Heart right ventricle (tissue), 16 donors: ENCODE data around the gene SSC5D. TPM values are rescaled to one million over a fixed set of nuclear protein-coding genes. Genes with fewer than 3 reads are reported as not detected.

Experiments used
- ATAC-seq, 8 donors: fragments of 200-7000 bp; cut with Tn5 transposase; one replicate each; pipeline ENCODE4 v1.9.1; 2020; ENCODE audit warnings: mild to moderate bottlenecking in 8 of 8, moderate library complexity in 8 of 8, moderate number of reproducible peaks in 1 of 8
- DNase-seq, 2 donors: peaks; one replicate each; pipeline ENCODE4 v3.0.0-alpha.2; 2020
- H3K27ac ChIP-seq, 10 donors: fragments of 200-600 bp; sonication (generic) in 2 of 10; one replicate each; pipeline versions ENCODE4 v1.5.0 to v1.8.0; 2020 to 2022; ENCODE audit warnings: mild to moderate bottlenecking in 3 of 10
- H3K27me3 ChIP-seq, 7 donors: fragments of 200-600 bp; one replicate each; pipeline ENCODE4 v1.8.0; 2021 to 2022; ENCODE audit warnings: mild to moderate bottlenecking in 2 of 7
- H3K36me3 ChIP-seq, 9 donors: fragments of 200-600 bp; sonication (generic) in 1 of 9; one replicate each; pipeline versions ENCODE4 v1.5.0 to v1.8.0; 2020 to 2022; ENCODE audit warnings: mild to moderate bottlenecking in 2 of 9
- H3K4me1 ChIP-seq, 9 donors: fragments of 200-600 bp; sonication (generic) in 1 of 9; one replicate each; pipeline versions ENCODE4 v1.5.0 to v1.8.0; 2020 to 2022; ENCODE audit warnings: mild to moderate bottlenecking in 4 of 9
- H3K4me3 ChIP-seq, 10 donors: fragments of 200-600 bp; sonication (generic) in 2 of 10; one replicate each; pipeline versions ENCODE4 v1.5.0 to v1.8.0; 2020 to 2022; ENCODE audit warnings: mild to moderate bottlenecking in 7 of 10, moderate library complexity in 2 of 10
- H3K9me3 ChIP-seq, 11 donors: fragments of 200-600 bp in 10 of 11; sonication (generic) in 2 of 11; one replicate each; pipeline versions ENCODE4 v1.5.0 to v1.8.0; 2013 to 2022; ENCODE audit warnings: mild to moderate bottlenecking in 2 of 11, control low read depth in 1 of 11, moderate library complexity in 1 of 11
- WGBS, 2 donors: extraction: QIAGEN DNeasy Blood & Tissue Kit; methylation state at CpG; one replicate each; pipeline ENCODE4 v1.1.7; 2013; ENCODE audit warnings: inconsistent platforms in 1 of 2; 5-methylcytosine and 5-hydroxymethylcytosine counted together
- intact Hi-C, 10 donors: fragments of 100-400 bp; cut with DNase I; formaldehyde crosslinking; loops; one replicate each; pipeline versions ENCODE4 v1.11.1 to v1.14.2; 2022
- polyA plus RNA-seq, 2 donors: library from polyadenylated mRNA; stranded (reverse); fragments of 200-250 nt; gene quantifications; one replicate each; pipeline ENCODE4 v1.2.3, GENCODE V29; 2013
- total RNA-seq, 10 donors: library from RNA; stranded (reverse); fragmentation: NEBNext Ultra II Directional in 3 of 10; extraction: Animal tissue kit (Norgen Biotek cat#: 25700) in 3 of 10; gene quantifications; one replicate each; pipeline versions ENCODE4 v1.2.1 to v1.2.4, GENCODE V29; 2021 to 2023
- TF ChIP-seq, protein P1 (sequence below), 9 donors: fragments of 200-600 bp; sonication (generic) in 2 of 9; IDR thresholded peaks; one replicate each; pipeline versions ENCODE4 v1.5.0 to v1.8.0; 2021 to 2022; ENCODE audit warnings: antibody characterized with exemption in 9 of 9, mild to moderate bottlenecking in 5 of 9, moderate library complexity in 1 of 9
- donor health status: Arrhythmogenic right ventricular cardiomyopathy.
- donor health status: ischemic (EF 13 %, LVEDD 7.1; RV severe dilation, severe dysfunction).
- donor health status: healthy with polysubstance abuse.
- donor health status: DM: no; HTN: yes; CAD: no.
- donor health status: DM: no; HTN: no; CAD: no.
- donor health status: ischemic (EF 25% LVEDD 6.9; RV normal size, moderate dysfunction).
- donor health status: ischemic (EF 25% LVEDD 5.7; RV mildly dilated, moderate dysfunction).
- donor health status: healthy.
- donor health status: DM: yes; HTN: yes; CAD: no.
- donor health status: Ischemic cardiomyopathy.
- donor health status: ischemic (EF 35%, LVEDD 5.7; RV mildly dilated, moderate dysfunction).
- donor health status: nonischemic (EF 11% LVEDD 7.7; RV severe dilation, severe dysfunction).
- donor health status: DM: yes; HTN: yes; CAD: no.
- donor health status: PGD.
- donor health status: ischemic (EF 29% LVEDD 5.4; RV normal size, mild dysfunction).
- donor health status: nonischemic (EF 23%, LVEDD 6.1; RV moderate dilation, normal function).

Gene SSC5D
- total and polyA plus RNA-seq, 12 donors = 0.72 to 6.5 (median 3.6) TPM

DNA sequence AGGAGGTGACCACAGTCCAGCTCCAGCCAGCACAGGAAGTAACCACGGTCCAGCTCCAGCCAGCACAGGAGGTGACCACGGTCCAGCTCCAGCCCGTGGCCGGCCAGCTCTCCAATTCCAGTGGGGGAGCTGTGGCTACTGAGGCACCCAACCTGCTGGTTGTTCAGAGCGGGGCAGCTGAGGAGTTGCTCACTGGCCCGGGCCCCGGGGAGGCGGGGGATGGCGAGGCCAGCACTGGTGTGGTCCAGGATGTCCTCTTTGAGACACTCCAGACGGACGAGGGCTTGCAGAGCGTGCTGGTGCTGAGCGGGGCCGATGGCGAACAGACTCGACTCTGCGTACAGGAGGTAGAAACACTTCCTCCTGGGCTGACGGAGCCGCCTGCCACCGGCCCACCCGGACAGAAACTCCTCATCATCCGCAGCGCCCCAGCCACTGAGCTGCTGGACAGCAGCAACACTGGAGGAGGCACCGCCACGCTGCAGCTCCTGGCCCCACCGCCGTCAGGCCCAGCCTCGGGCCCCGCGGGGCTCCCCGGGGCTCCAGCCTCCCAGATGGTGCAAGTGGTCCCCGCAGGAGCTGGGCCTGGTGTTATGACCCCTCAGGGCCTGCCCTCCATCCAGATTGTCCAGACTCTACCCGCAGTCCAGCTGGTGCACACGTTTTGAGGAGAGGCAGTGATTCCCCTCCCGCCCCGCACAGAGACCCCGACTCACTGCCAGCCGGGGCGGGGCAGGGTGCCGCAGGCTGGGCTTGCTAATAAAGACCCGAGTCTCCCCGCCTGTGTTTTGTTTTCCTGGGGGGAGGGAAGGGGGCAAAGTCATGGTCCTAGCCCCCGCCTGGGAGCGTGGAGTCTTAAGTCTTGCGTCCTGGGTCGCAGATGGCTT lies 4.3 kb upstream of the SSC5D start:
- ATAC-seq (no peak), DNase-seq (peak in 1 of 2 donors; percentile 14)
- peak overlapping the region in 8 of 10 donors; percentile 82 to 95 (median 88) for H3K27ac ChIP-seq
- peak overlapping the region; percentile 53 to 72 (median 66) for H3K4me3 ChIP-seq
- TF ChIP-seq, protein P1, sequence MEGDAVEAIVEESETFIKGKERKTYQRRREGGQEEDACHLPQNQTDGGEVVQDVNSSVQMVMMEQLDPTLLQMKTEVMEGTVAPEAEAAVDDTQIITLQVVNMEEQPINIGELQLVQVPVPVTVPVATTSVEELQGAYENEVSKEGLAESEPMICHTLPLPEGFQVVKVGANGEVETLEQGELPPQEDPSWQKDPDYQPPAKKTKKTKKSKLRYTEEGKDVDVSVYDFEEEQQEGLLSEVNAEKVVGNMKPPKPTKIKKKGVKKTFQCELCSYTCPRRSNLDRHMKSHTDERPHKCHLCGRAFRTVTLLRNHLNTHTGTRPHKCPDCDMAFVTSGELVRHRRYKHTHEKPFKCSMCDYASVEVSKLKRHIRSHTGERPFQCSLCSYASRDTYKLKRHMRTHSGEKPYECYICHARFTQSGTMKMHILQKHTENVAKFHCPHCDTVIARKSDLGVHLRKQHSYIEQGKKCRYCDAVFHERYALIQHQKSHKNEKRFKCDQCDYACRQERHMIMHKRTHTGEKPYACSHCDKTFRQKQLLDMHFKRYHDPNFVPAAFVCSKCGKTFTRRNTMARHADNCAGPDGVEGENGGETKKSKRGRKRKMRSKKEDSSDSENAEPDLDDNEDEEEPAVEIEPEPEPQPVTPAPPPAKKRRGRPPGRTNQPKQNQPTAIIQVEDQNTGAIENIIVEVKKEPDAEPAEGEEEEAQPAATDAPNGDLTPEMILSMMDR (IDR thresholded peaks at IDR 0.05) = no peak
- 63 to 64% methylated on average over 46 of the region's 46 CpGs for WGBS, 2 donors
- intact Hi-C loops = no loop called here
- peaks cover 27 to 69% (median 48%) of the 10 kb centered on the region in 9 donors for H3K4me1 ChIP-seq
- no peaks in the 10 kb centered on the region for H3K9me3 ChIP-seq
- no peaks in the 10 kb centered on the region for H3K27me3 ChIP-seq
- peaks cover 0 to 26% (median 10%) of the 10 kb centered on the region in 9 donors for H3K36me3 ChIP-seq

DNA sequence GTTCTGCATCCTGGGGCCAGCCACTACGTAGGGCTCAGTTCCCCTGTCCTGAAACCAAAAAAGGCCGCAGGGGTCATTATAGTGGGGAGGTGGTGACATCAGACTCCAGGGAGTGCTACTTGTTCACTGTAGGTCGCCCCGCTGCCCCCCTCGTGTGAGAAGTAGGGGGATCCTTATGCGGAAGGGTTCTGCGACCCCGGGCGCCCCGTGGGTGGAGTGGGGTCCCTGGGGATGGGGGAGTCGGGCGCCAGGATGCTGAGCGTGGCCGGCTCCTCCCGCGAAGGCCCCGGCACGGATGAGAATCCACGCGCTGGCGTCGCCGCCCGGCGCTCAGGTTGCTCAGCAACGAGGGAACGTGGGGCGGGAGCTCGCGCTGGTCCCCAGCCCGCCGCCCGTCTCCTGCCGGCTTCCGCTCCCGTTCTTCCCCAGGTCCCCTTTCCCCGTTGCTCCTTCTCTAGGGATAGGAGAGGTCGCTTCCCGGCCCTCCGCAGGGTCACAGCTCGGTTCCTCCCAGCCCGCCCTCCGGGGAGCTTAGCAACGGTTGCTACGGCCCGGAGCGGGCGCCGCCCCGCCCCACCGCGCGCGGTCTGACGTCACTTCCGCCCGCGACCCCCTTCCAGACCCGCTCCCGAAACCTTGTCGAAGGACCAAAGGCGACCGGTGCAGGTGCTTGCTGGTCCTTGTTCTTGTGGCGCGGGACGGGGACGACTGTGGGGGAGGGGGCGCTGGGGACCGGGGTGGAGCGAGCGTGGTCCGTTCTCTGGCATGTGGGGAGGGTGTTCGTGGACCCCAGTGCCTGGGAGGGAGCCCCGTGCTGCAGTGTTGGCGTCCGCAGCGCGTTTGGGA lies 3.4 kb upstream of the SSC5D start, which contains the start of gene NAT14:
NAT14 (plus strand) TSS at position 596 of the 846 bp plus-strand sequence. CDS start 521 bp downstream, outside the sequence.
- ATAC-seq = peak; percentile 19 to 50 (median 36)
- H3K27ac ChIP-seq = peak within 1 kb of the TSS; percentile 78 to 95 (median 88)
- no peaks in the 10 kb centered on the region for H3K9me3 ChIP-seq
- peaks cover 0 to 4% (median 0%) of the 10 kb centered on the region in 7 donors for H3K27me3 ChIP-seq
- H3K4me1 ChIP-seq = peaks cover 27 to 60% (median 46%) of the 10 kb centered on the region in 9 donors
- TF ChIP-seq, protein P1 (IDR thresholded peaks at IDR 0.05) = no peak
- H3K36me3 ChIP-seq = peaks cover 0 to 26% (median 10%) of the 10 kb centered on the region in 9 donors
- intact Hi-C loops = no loop called here
- DNase-seq = peak; percentile 54 to 65
- H3K4me3 ChIP-seq = peak within 1 kb of the TSS; percentile 53 to 72 (median 66)
- WGBS, 2 donors = 1% methylated on average over 75 to 78 of the region's 78 CpGs

DNA sequence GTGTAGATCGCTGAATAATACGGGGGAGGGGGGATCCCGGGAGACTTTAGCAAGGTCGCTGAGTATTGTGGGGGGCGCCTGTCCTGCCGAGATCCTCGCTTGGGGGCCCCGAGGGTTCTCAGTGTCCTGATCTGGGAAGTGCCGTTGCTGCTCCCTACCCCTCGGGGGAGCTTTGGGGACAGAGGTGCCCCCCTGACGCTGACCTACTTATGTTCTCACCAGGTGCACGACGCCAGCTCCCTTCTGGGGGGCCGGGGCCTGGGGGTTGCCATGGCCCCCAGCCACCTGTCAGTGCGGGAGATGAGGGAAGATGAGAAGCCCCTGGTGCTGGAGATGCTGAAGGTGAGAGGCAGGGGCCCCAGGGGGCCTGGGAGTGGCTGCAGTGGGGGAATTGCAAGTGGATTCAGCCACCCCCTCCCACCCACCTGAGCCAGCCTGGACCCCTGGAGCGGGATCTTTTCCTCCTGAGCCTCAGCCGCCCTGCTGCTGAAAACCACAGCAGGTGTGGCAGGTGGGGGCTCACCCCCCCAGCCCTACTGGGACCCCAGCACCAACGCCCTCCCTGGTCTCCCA lies 2.7 kb upstream of the SSC5D start:
- Histone ChIP-seq H3K4me1 (peaks cover 27 to 58% (median 46%) of the 10 kb centered on the region in 9 donors), H3K27me3 (peaks cover 0 to 4% (median 0%) of the 10 kb centered on the region in 7 donors), H3K27ac (peak overlapping the region; percentile 25 to 95 (median 88)), H3K36me3 (peaks cover 0 to 26% (median 10%) of the 10 kb centered on the region in 9 donors), H3K9me3 (no peaks in the 10 kb centered on the region), H3K4me3 (peak overlapping the region; percentile 53 to 72 (median 66))
- ATAC-seq = peak in 1 of 8 donors; percentile 1
- WGBS, 2 donors = 31 to 35% methylated on average over 18 of the region's 18 CpGs
- no peak for DNase-seq
- TF ChIP-seq, protein P1 (IDR thresholded peaks at IDR 0.05) = no peak
- intact Hi-C loops = no loop called here
